ENCODE measurements around the gene CCDC97. TPM values are rescaled to one million over a fixed set of nuclear protein-coding genes. Genes with fewer than 3 reads are reported as not detected.

Gene CCDC97
- total RNA-seq, 4 donors from 2014 or later: 11.6 to 21.2 (median 14.8) TPM

DNA sequence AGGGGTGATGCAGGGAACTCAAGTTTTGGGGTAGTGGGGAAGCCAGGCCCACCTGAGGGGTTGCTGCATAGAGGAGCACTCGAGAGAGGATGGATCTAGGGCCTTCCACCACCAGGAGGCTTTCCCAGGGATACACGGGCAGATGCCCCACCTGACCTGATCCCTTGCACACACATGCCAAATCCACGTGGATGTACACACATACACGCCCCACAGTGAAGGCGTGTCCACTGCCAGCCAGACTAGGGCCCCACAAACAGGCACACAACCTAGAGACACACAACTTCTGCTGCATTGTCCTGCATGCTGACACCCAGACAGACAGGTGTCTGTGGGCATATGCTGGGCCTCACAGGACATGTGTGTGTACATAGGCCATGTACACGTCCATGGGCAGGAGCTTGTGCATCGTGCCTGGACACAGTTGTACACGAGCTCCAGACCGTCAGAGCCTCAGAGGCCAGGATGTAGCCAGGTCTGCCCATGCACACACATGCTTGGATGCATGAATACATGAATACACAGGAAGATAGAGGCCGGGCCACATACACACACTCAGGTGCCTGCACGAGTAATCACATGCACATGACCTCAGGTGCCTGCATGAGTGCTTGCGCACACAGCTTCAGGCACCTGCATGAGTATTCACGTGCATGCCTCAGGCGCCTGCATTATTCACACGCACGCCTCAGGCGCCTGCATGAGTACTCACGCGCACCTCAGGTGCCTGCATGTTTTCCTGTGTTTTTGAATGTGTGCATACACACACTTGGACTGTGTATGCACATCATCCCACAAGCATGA is 8.9 kb downstream of the CCDC97 start:
- TF ChIP-seq EP300 (IDR thresholded peaks at IDR 0.05) (no peak), POLR2AphosphoS5 (IDR thresholded peaks at IDR 0.05) (no peak), POLR2A (IDR thresholded peaks at IDR 0.05; ENCODE audit: low read depth) (no peak)
- TF ChIP-seq, protein P1, sequence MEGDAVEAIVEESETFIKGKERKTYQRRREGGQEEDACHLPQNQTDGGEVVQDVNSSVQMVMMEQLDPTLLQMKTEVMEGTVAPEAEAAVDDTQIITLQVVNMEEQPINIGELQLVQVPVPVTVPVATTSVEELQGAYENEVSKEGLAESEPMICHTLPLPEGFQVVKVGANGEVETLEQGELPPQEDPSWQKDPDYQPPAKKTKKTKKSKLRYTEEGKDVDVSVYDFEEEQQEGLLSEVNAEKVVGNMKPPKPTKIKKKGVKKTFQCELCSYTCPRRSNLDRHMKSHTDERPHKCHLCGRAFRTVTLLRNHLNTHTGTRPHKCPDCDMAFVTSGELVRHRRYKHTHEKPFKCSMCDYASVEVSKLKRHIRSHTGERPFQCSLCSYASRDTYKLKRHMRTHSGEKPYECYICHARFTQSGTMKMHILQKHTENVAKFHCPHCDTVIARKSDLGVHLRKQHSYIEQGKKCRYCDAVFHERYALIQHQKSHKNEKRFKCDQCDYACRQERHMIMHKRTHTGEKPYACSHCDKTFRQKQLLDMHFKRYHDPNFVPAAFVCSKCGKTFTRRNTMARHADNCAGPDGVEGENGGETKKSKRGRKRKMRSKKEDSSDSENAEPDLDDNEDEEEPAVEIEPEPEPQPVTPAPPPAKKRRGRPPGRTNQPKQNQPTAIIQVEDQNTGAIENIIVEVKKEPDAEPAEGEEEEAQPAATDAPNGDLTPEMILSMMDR (IDR thresholded peaks at IDR 0.05): no peak
- Histone ChIP-seq H3K27me3 (no peaks in the 10 kb centered on the region), H3K27ac (replicated peaks in 1 of 4) (no peak overlapping the region), H3K4me3 (no peak overlapping the region), H3K36me3 (peaks cover 32 to 86% (median 78%) of the 10 kb centered on the region in 4 donors), H3K4me1 (peaks cover 25 to 31% (median 29%) of the 10 kb centered on the region in 4 donors), H3K9me3 (no peaks in the 10 kb centered on the region)
- WGBS: 86% methylated on average over 15 of the region's 19 CpGs
- intact Hi-C loops (cut with DNase I): loop anchor here (5.0 kb wide), 1 partner anchor 33 kb away; the partner anchor contains the start of gene TGFB1
- no peak for DNase-seq (ENCODE audit: extremely low spot score)

GRCh38 chr19:41319500-41320184 is 9.7 kb downstream of the CCDC97 start:
- Histone ChIP-seq H3K9me3 (no peaks in the 10 kb centered on the region), H3K4me1 (peaks cover 33 to 38% (median 36%) of the 10 kb centered on the region in 4 donors), H3K27me3 (no peaks in the 10 kb centered on the region), H3K36me3 (peaks cover 32 to 79% (median 74%) of the 10 kb centered on the region in 4 donors), H3K4me3 (no peak overlapping the region), H3K27ac (replicated peaks in 1 of 4) (no peak overlapping the region)
- no peak for DNase-seq (ENCODE audit: extremely low spot score)
- WGBS: 83% methylated on average over 19 of the region's 20 CpGs
- intact Hi-C loops (cut with DNase I): loop anchor here (5.0 kb wide), 1 partner anchor 33 kb away; the partner anchor contains the start of gene TGFB1
- no peak for TF ChIP-seq POLR2AphosphoS5 (IDR thresholded peaks at IDR 0.05)
- no peak for TF ChIP-seq EP300 (IDR thresholded peaks at IDR 0.05)
- no peak for TF ChIP-seq POLR2A (IDR thresholded peaks at IDR 0.05; ENCODE audit: low read depth)
- TF ChIP-seq, protein P1 (IDR thresholded peaks at IDR 0.05): no peak

GRCh38 chr19:41320185-41320518 is 10.2 kb downstream of the CCDC97 start:
- Histone ChIP-seq H3K36me3 (peaks cover 32 to 76% (median 72%) of the 10 kb centered on the region in 4 donors), H3K9me3 (no peaks in the 10 kb centered on the region), H3K27ac (replicated peaks in 1 of 4) (no peak overlapping the region), H3K4me3 (no peak overlapping the region), H3K27me3 (no peaks in the 10 kb centered on the region), H3K4me1 (peaks cover 38 to 43% (median 41%) of the 10 kb centered on the region in 4 donors)
- WGBS: no CpG with 5 or more reads among the region's 11 CpGs
- intact Hi-C loops (cut with DNase I): no loop called here
- TF ChIP-seq EP300 (IDR thresholded peaks at IDR 0.05) (no peak), POLR2A (IDR thresholded peaks at IDR 0.05; ENCODE audit: low read depth) (no peak), POLR2AphosphoS5 (IDR thresholded peaks at IDR 0.05) (no peak)
- TF ChIP-seq, protein P1 (IDR thresholded peaks at IDR 0.05): no peak
- DNase-seq (ENCODE audit: extremely low spot score): no peak

DNA sequence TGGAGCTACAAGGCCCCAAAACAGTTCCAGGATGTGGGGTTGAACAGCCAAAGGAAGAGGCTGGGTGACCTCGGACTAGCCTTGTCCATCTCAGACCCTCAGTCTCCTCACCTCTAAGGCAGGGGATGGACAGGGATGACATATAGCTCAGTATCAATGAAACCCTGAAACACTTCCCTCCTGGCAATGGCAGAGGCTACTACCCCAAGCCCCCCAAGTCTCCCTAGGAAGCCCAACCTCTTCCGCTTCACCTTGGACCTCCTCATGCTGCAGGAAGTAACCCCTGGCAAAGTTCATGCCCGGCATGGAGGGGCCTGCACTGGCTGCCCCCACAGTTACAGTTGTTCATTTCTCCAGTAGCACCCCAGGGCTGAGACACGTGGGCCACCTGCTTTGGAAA is 10.6 kb downstream of the CCDC97 start:
- H3K4me3 ChIP-seq: no peak overlapping the region
- peaks cover 32 to 71% (median 68%) of the 10 kb centered on the region in 4 donors for H3K36me3 ChIP-seq
- TF ChIP-seq, protein P1 (IDR thresholded peaks at IDR 0.05): no peak
- no peak for TF ChIP-seq EP300 (IDR thresholded peaks at IDR 0.05)
- no peak for TF ChIP-seq POLR2A (IDR thresholded peaks at IDR 0.05; ENCODE audit: low read depth)
- no peak for TF ChIP-seq POLR2AphosphoS5 (IDR thresholded peaks at IDR 0.05)
- WGBS: 95% methylated on average over 3 of the region's 4 CpGs
- H3K27me3 ChIP-seq: no peaks in the 10 kb centered on the region
- no peak for DNase-seq (ENCODE audit: extremely low spot score)
- H3K9me3 ChIP-seq: no peaks in the 10 kb centered on the region
- peaks cover 42 to 47% (median 45%) of the 10 kb centered on the region in 4 donors for H3K4me1 ChIP-seq
- no peak overlapping the region for H3K27ac ChIP-seq (replicated peaks in 1 of 4)
- intact Hi-C loops (cut with DNase I): no loop called here

Data from esophagus muscularis mucosa (tissue), 4 donors.